H1 (cell line): ENCODE measurements around the gene PRKCZ. TPM values are rescaled to one million over a fixed set of nuclear protein-coding genes. Genes with fewer than 3 reads are reported as not detected.

ENCODE experiments used
- CTCF ChIA-PET: fragments of 300-600 bp; sonication (Branson Sonifier 250); formaldehyde crosslinking; loops from one replicate; lab custom pipeline; 2021; ENCODE audit not compliant: partially characterized antibody; lab: Charles Lee
- POLR2A ChIA-PET: fragments of 300-600 bp; sonication (Branson Sonifier 250); formaldehyde crosslinking; loops from one replicate; lab custom pipeline; 2021; ENCODE audit warnings: inconsistent platforms; ENCODE audit not compliant: partially characterized antibody; lab: Charles Lee
- DNase-seq, 2 experiments: peaks; one replicate each; pipeline versions ENCODE4 v3.0.0 to v3.0.0-alpha.2; 2010 to 2022; ENCODE audit warnings: low spot score in 2 of 2, low read depth in 1 of 2, mixed read lengths in 1 of 2
- FAIRE-seq: peaks from 2 replicates; lab custom pipeline; 2011; peaks lifted over from hg19 to GRCh38; lab: Jason Lieb, UNC
- H2AFZ ChIP-seq: 2 replicates; pipeline ENCODE4 v1.8.1; 2012; ENCODE audit warnings: low read length, inconsistent platforms
- H2AK5ac ChIP-seq: 2 replicates; pipeline ENCODE4 v1.6.1; 2013; ENCODE audit warnings: low read depth, low read length
- H2BK120ac ChIP-seq: replicated peaks from 2 replicates; pipeline ENCODE3; 2013; ENCODE audit warnings: low read depth, low read length, inconsistent platforms
- H2BK12ac ChIP-seq: 2 replicates; pipeline ENCODE4 v1.6.1; 2013; ENCODE audit warnings: low read depth, low read length
- H2BK15ac ChIP-seq: 2 replicates; pipeline ENCODE4 v1.6.1; 2013; ENCODE audit warnings: low read length
- H2BK20ac ChIP-seq: 2 replicates; pipeline ENCODE4 v1.6.1; 2013; ENCODE audit warnings: low read length
- H2BK5ac ChIP-seq: 2 replicates; pipeline ENCODE4 v1.6.1; 2013; ENCODE audit warnings: low read depth, low read length
- H3K14ac ChIP-seq: 2 replicates; pipeline ENCODE4 v1.6.1; 2013; ENCODE audit warnings: inconsistent platforms; ENCODE audit not compliant: insufficient read length
- H3K18ac ChIP-seq: 2 replicates; pipeline ENCODE4 v1.6.1; 2013; ENCODE audit warnings: low read length; ENCODE audit errors: extremely low read depth
- H3K23ac ChIP-seq: 2 replicates; pipeline ENCODE4 v1.6.1; 2013; ENCODE audit warnings: inconsistent platforms; ENCODE audit not compliant: insufficient read length
- H3K23me2 ChIP-seq: 2 replicates; pipeline ENCODE4 v1.6.1; 2013; ENCODE audit warnings: low read depth, low read length
- H3K27ac ChIP-seq: 2 replicates; pipeline ENCODE4 v1.6.1; 2011; ENCODE audit warnings: low read depth, low read length, inconsistent platforms
- H3K27me3 ChIP-seq, 4 experiments: replicated peaks in 1 of 4; 1 replicate in 1 of 4; 2 replicates in 3 of 4; pipeline versions ENCODE4 v1.6.1 to v1.8.1; 2011 to 2013; ENCODE audit warnings: low read length in 3 of 4, mild to moderate bottlenecking in 3 of 4, inconsistent platforms in 2 of 4, mixed read lengths in 2 of 4, moderate library complexity in 1 of 4; ENCODE audit not compliant: control insufficient read depth in 3 of 4, insufficient read depth in 3 of 4; ENCODE audit errors: extremely low read depth in 1 of 4
- H3K36me3 ChIP-seq, 4 experiments: 2 replicates each; pipeline versions ENCODE4 v1.6.1 to v1.8.1; 2011 to 2013; ENCODE audit warnings: mild to moderate bottlenecking in 4 of 4, low read length in 3 of 4, moderate library complexity in 2 of 4, control low read depth in 1 of 4, inconsistent platforms in 1 of 4; ENCODE audit not compliant: insufficient read depth in 4 of 4, control insufficient read depth in 2 of 4
- H3K4ac ChIP-seq: replicated peaks from 2 replicates; pipeline ENCODE3; 2013; ENCODE audit warnings: low read length, low read depth, mixed read lengths, inconsistent platforms; ENCODE audit not compliant: insufficient read length
- H3K4me1 ChIP-seq, 4 experiments: replicated peaks in 1 of 4; 1 replicate in 1 of 4; 2 replicates in 3 of 4; pipeline versions ENCODE4 v1.6.1 to v1.8.1; 2011 to 2013; ENCODE audit warnings: low read length in 3 of 4, inconsistent platforms in 2 of 4, mixed read lengths in 1 of 4; ENCODE audit not compliant: insufficient read depth in 4 of 4, control insufficient read depth in 3 of 4
- H3K4me2 ChIP-seq, 2 experiments: 2 replicates each; pipeline versions ENCODE4 v1.6.1 to v1.8.1; 2011 to 2013; ENCODE audit warnings: low read depth in 2 of 2, low read length in 2 of 2, control low read depth in 1 of 2, inconsistent platforms in 1 of 2, mild to moderate bottlenecking in 1 of 2; ENCODE audit not compliant: insufficient read depth in 1 of 2
- H3K4me3 ChIP-seq, 4 experiments: fragments of 200-600, 300-600 bp in 1 of 4; sonication (generic), shearing (Covaris generic), sonication (Bioruptor Twin) in 1 of 4; 2 replicates each; pipeline versions ENCODE4 v1.5.1 to v1.8.1; 2011 to 2016; ENCODE audit warnings: low read length in 4 of 4, low read depth in 3 of 4, control low read depth in 2 of 4, inconsistent platforms in 2 of 4, mild to moderate bottlenecking in 2 of 4, mixed read lengths in 1 of 4, moderate library complexity in 1 of 4; ENCODE audit not compliant: insufficient read depth in 2 of 4; ENCODE audit errors: extremely low read depth in 1 of 4
- H3K56ac ChIP-seq: replicated peaks from 2 replicates; pipeline ENCODE3; 2013; ENCODE audit warnings: low read depth, mild to moderate bottlenecking, mixed read lengths, low read length, inconsistent platforms; ENCODE audit not compliant: insufficient read length
- H3K79me1 ChIP-seq: 2 replicates; pipeline ENCODE4 v1.6.1; 2013; ENCODE audit warnings: low read depth, low read length, control low read depth
- H3K79me2 ChIP-seq, 2 experiments: 2 replicates each; pipeline versions ENCODE4 v1.6.1 to v1.8.1; 2012 to 2013; ENCODE audit warnings: low read length in 2 of 2, mild to moderate bottlenecking in 2 of 2, inconsistent platforms in 1 of 2; ENCODE audit not compliant: insufficient read depth in 2 of 2, control insufficient read depth in 1 of 2
- H3K9ac ChIP-seq, 4 experiments: replicated peaks in 1 of 4; 1 replicate in 1 of 4; 2 replicates in 3 of 4; pipeline versions ENCODE4 v1.6.1 to v1.8.1; 2011 to 2013; ENCODE audit warnings: low read depth in 3 of 4, low read length in 3 of 4, control low read depth in 2 of 4, mild to moderate bottlenecking in 2 of 4, moderate library complexity in 2 of 4, inconsistent platforms in 1 of 4; ENCODE audit errors: extremely low read depth in 1 of 4
- H3K9me3 ChIP-seq, 2 experiments: 2 replicates each; pipeline versions ENCODE4 v1.6.1 to v1.8.1; 2012 to 2013; ENCODE audit warnings: mild to moderate bottlenecking in 2 of 2, moderate library complexity in 2 of 2, control low read depth in 1 of 2, inconsistent platforms in 1 of 2, low read depth in 1 of 2, low read length in 1 of 2, mixed read lengths in 1 of 2; ENCODE audit not compliant: insufficient read depth in 2 of 2
- H4K20me1 ChIP-seq, 2 experiments: replicated peaks in 1 of 2; 2 replicates each; pipeline versions ENCODE3 to v1.8.1; 2011 to 2013; ENCODE audit warnings: inconsistent platforms in 2 of 2, low read length in 2 of 2, mild to moderate bottlenecking in 1 of 2; ENCODE audit not compliant: insufficient read depth in 2 of 2, control insufficient read depth in 1 of 2
- H4K5ac ChIP-seq: 2 replicates; pipeline ENCODE4 v1.6.1; 2013; ENCODE audit warnings: low read length, low read depth, mixed read lengths, inconsistent platforms; ENCODE audit not compliant: insufficient read length
- H4K8ac ChIP-seq: 2 replicates; pipeline ENCODE4 v1.8.0; 2013; ENCODE audit warnings: mild to moderate bottlenecking, moderate library complexity, low read length, inconsistent platforms; ENCODE audit not compliant: insufficient read depth; ENCODE audit errors: extremely low read depth
- H4K91ac ChIP-seq: replicated peaks from 2 replicates; pipeline ENCODE3; 2013; ENCODE audit warnings: low read length, mixed read lengths, inconsistent platforms; ENCODE audit not compliant: insufficient read length
- CTBP2 ChIP-seq: IDR thresholded peaks from 2 replicates; pipeline ENCODE4 v1.7.0; 2011; ENCODE audit warnings: borderline replicate concordance, mild to moderate bottlenecking, moderate library complexity, mixed read lengths, low read length; ENCODE audit not compliant: insufficient read depth, insufficient read length
- E2F6 ChIP-seq: IDR thresholded peaks from 2 replicates; pipeline ENCODE4 v1.6.1; 2012; ENCODE audit warnings: inconsistent platforms
- GABPA ChIP-seq: IDR thresholded peaks from 2 replicates; pipeline ENCODE4 v1.6.1; 2011; ENCODE audit warnings: mild to moderate bottlenecking, low read length, moderate library complexity, borderline replicate concordance; ENCODE audit not compliant: insufficient read depth
- WGBS, 2 experiments: shearing (Covaris generic) in 1 of 2; methylation state at CpG; one replicate each; pipeline versions ENCODE4 v1.1.6 to v1.1.7; 2013 to 2015; ENCODE audit warnings: low lambda C conversion rate in 2 of 2, mixed read lengths in 2 of 2, inconsistent platforms in 1 of 2, low coverage in 1 of 2, missing lambda C conversion rate in 1 of 2; ENCODE audit not compliant: insufficient replicate concordance in 2 of 2, insufficient coverage in 1 of 2, insufficient read length in 1 of 2; ENCODE audit errors: extremely low coverage in 1 of 2, missing lambda C conversion rate in 1 of 2; 5-methylcytosine and 5-hydroxymethylcytosine counted together
- polyA plus RNA-seq, 7 experiments: library from polyadenylated mRNA; depleted of rRNA in 3 of 7; stranded (reverse) in 5 of 7; unstranded in 2 of 7; fragments of >200 nt in 5 of 7; fragments of 200-250 nt in 2 of 7; gene quantifications; 1 replicate in 5 of 7; 2 replicates in 1 of 7; 4 replicates in 1 of 7; pipeline versions ENCODE4 v1.2.1 to v1.2.3, GENCODE V29; 2011 to 2013; ENCODE audit warnings: missing spikeins in 2 of 7, mixed read lengths in 2 of 7
- total RNA-seq: library from RNA; stranded (reverse); fragmentation: NEBNext Ultra II Directional; extraction: Animal tissue kit (Norgen Biotek cat#: 25700); gene quantifications from 2 replicates; pipeline ENCODE4 v1.2.1, GENCODE V29; 2021

PRKCZ gene
- total and polyA plus RNA-seq, 2 of the 8 experiments (the other 6 are each of a cell fraction or from before 2014, with no cell fraction given), result 37.4 to 45.1 TPM

GRCh38 chr1:2193514-2194281, 143.5 kb downstream of the PRKCZ start:
- H3K23me2 ChIP-seq, result peaks cover 4% of the 10 kb centered on the region; the same call in 1 of the 2 replicates

More at GRCh38 chr1:2193514-2194281, 143.5 kb downstream of the PRKCZ start:
- no peaks in the 10 kb centered on the region for H3K9me3 ChIP-seq
- peaks cover 2% of the 10 kb centered on the region; the same call in 1 of the 2 replicates for H3K79me1 ChIP-seq
- no peaks in the 10 kb centered on the region for H3K27me3 ChIP-seq
- no peak overlapping the region for H3K14ac ChIP-seq
- peaks cover 0 to 26% of the 10 kb centered on the region in 2 experiments; a peak in 1 of 4 replicates for H3K79me2 ChIP-seq
- peak overlapping the region; percentile 35; the same call in 1 of the 2 replicates for H2BK5ac ChIP-seq
- peak overlapping the region; percentile 87 for H4K8ac ChIP-seq
- peak overlapping the region; percentile 49 for H4K5ac ChIP-seq
- H3K9ac ChIP-seq, result peak overlapping the region in 3 of 4 experiments; percentile 13 to 54 (median 28); a peak in 3 of 7 replicates
- no peak overlapping the region for H2BK120ac ChIP-seq
- no peak overlapping the region for H2BK20ac ChIP-seq
- peak overlapping the region; percentile 36 to 74 (median 46) for H3K4me3 ChIP-seq
- no peak overlapping the region for H2AFZ ChIP-seq
- peaks cover 0 to 3% (median 1%) of the 10 kb centered on the region in 4 experiments; a peak in 3 of 8 replicates for H3K36me3 ChIP-seq
- H3K4ac ChIP-seq, result peak overlapping the region; percentile 78
- H2AK5ac ChIP-seq, result no peak overlapping the region
- 0 out of 2 replicates have a peak overlapping the region, but pooled peaks have one; percentile 50 for H2BK12ac ChIP-seq
- DNase-seq (peak in 1 of 2 experiments; percentile 67), FAIRE-seq (no peak)
- peak overlapping the region; percentile 77 for H3K56ac ChIP-seq
- H4K20me1 ChIP-seq, result peaks cover 4 to 11% of the 10 kb centered on the region in 2 experiments
- H3K23ac ChIP-seq, result no peak overlapping the region
- CTCF ChIA-PET, result interaction anchor here (2.0 to 14.1 kb wide), 3 partner anchors 122 to 189 kb away, joined by 5 to 154 read pairs (median 22); no protein-coding TSS in a partner anchor
- POLR2A ChIA-PET, result interaction anchor here (0.9 to 1.9 kb wide), 5 partner anchors 11 to 121 kb away, joined by 3 to 4 read pairs (median 4); no protein-coding TSS in a partner anchor
- no peak overlapping the region for H4K91ac ChIP-seq
- no peak overlapping the region for H3K27ac ChIP-seq
- H3K4me1 ChIP-seq, result peaks cover 0 to 17% (median 7%) of the 10 kb centered on the region in 4 experiments; a peak in 6 of 7 replicates
- no peak overlapping the region for H2BK15ac ChIP-seq
- 67% methylated on average over 41 of the region's 44 CpGs; no CpG with 5 or more reads in 1 of the 2 experiments for WGBS, 2 experiments
- H3K18ac ChIP-seq, result no peak overlapping the region; the same call in 1 of the 2 replicates
- H3K4me2 ChIP-seq, result peak overlapping the region; percentile 1 to 79
- 0 out of 2 replicates have a peak, but pooled peaks have one; percentile 14 for TF ChIP-seq E2F6
- TF ChIP-seq CTBP2, result no peak
- 0 out of 2 replicates have a peak, but pooled peaks have one; percentile 42 for TF ChIP-seq GABPA
